Esophagus (tissue), 2 donors: ENCODE data around the gene RDH13. TPM values are rescaled to one million over a fixed set of nuclear protein-coding genes. Genes with fewer than 3 reads are reported as not detected.
"Not testable (repeated sequence)": the region's sequence is repeated elsewhere in the genome, so short reads cannot be mapped to it uniquely, and the experiment has no call there.

Experiments
- H3K27ac ChIP-seq, 2 donors: one replicate each; pipeline ENCODE4 v1.5.1; 2013; ENCODE audit warnings: low read depth in 2 of 2, mild to moderate bottlenecking in 2 of 2, inconsistent platforms in 1 of 2, low read length in 1 of 2, moderate library complexity in 1 of 2
- H3K27me3 ChIP-seq, 2 donors: one replicate each; pipeline ENCODE4 v1.6.1; 2013; ENCODE audit warnings: low read length in 2 of 2, control low read depth in 1 of 2, mild to moderate bottlenecking in 1 of 2; ENCODE audit not compliant: insufficient read depth in 2 of 2, control insufficient read depth in 1 of 2
- H3K36me3 ChIP-seq, 2 donors: one replicate each; pipeline ENCODE4 v1.6.1; 2013; ENCODE audit warnings: low read length in 1 of 2; ENCODE audit not compliant: control insufficient read depth in 2 of 2, insufficient read depth in 2 of 2
- H3K4me1 ChIP-seq, 2 donors: one replicate each; pipeline ENCODE4 v1.6.1; 2013; ENCODE audit warnings: low read length in 1 of 2; ENCODE audit not compliant: control insufficient read depth in 2 of 2, insufficient read depth in 2 of 2
- H3K4me3 ChIP-seq, 2 donors: one replicate each; pipeline ENCODE4 v1.5.1; 2013; ENCODE audit warnings: low read length in 2 of 2, mild to moderate bottlenecking in 2 of 2, low read depth in 1 of 2, moderate library complexity in 1 of 2
- H3K9me3 ChIP-seq, 2 donors: one replicate each; pipeline ENCODE4 v1.6.1; 2013; ENCODE audit warnings: mild to moderate bottlenecking in 2 of 2, low read depth in 1 of 2, low read length in 1 of 2, moderate library complexity in 1 of 2; ENCODE audit not compliant: control insufficient read depth in 2 of 2, insufficient read depth in 1 of 2
- WGBS, 2 donors: extraction: QIAGEN DNeasy Blood & Tissue Kit; methylation state at CpG; one replicate each; pipeline ENCODE4 v1.1.7; 2013; 5-methylcytosine and 5-hydroxymethylcytosine counted together
- polyA plus RNA-seq, 2 donors: library from polyadenylated mRNA; stranded (reverse); fragments of 200-250 nt; gene quantifications; one replicate each; pipeline ENCODE4 v1.2.3, GENCODE V29; 2013
- donor health status: healthy with polysubstance abuse.
- donor health status: Bipolar disorder and iron deficiency.

RDH13 gene
- polyA plus RNA-seq, 2 donors = 32.5 to 60.6 TPM

- 75 to 79% methylated on average over 7 of the region's 7 CpGs for WGBS, 2 donors
- not testable (repeated sequence) for H3K36me3 ChIP-seq, H3K4me1 ChIP-seq, H3K27me3 ChIP-seq, H3K4me3 ChIP-seq, H3K9me3 ChIP-seq, H3K27ac ChIP-seq
Measured at GRCh38 chr19:55010561-55010960, 52.4 kb downstream of the RDH13 start.

- not testable (repeated sequence) for H3K27me3 ChIP-seq, H3K4me3 ChIP-seq, H3K36me3 ChIP-seq, H3K4me1 ChIP-seq, H3K9me3 ChIP-seq, H3K27ac ChIP-seq
- WGBS, 2 donors = 78 to 85% methylated on average over 7 of the region's 7 CpGs
Measured at GRCh38 chr19:55008781-55009180, 54.2 kb downstream of the RDH13 start.

- not testable (repeated sequence) for H3K27ac ChIP-seq, H3K36me3 ChIP-seq, H3K4me1 ChIP-seq, H3K27me3 ChIP-seq, H3K9me3 ChIP-seq
- WGBS, 2 donors = 83 to 89% methylated on average over 4 to 5 of the region's 5 CpGs
- H3K4me3 ChIP-seq = peak overlapping the region in 1 of 2 donors; percentile 15
Measured at GRCh38 chr19:55008189-55008588, 54.8 kb downstream of the RDH13 start.

- peak overlapping the region in 1 of 2 donors; percentile 15 for H3K4me3 ChIP-seq
- not testable (repeated sequence) for H3K9me3 ChIP-seq, H3K4me1 ChIP-seq, H3K27ac ChIP-seq, H3K27me3 ChIP-seq, H3K36me3 ChIP-seq
- WGBS, 2 donors = 54 to 57% methylated on average over 3 of the region's 3 CpGs
Measured at GRCh38 chr19:55007537-55007936, 55.4 kb downstream of the RDH13 start.

GRCh38 chr19:55006795-55007194, 56.2 kb downstream of the RDH13 start:
- not testable (repeated sequence) for H3K27me3 ChIP-seq, H3K9me3 ChIP-seq, H3K4me1 ChIP-seq, H3K36me3 ChIP-seq, H3K27ac ChIP-seq
- H3K4me3 ChIP-seq = peak overlapping the region in 1 of 2 donors; percentile 58
- 66 to 78% methylated on average over 11 of the region's 11 CpGs for WGBS, 2 donors

- Histone ChIP-seq H3K27ac (peak overlapping the region in 1 of 2 donors; percentile 78), H3K36me3 (no peaks in the 10 kb centered on the region), H3K9me3 (no peaks in the 10 kb centered on the region), H3K27me3 (no peaks in the 10 kb centered on the region), H3K4me3 (peak overlapping the region in 1 of 2 donors; percentile 58), H3K4me1 (no peaks in the 10 kb centered on the region)
- WGBS, 2 donors = 59 to 69% methylated on average over 8 to 10 of the region's 10 CpGs
Measured at GRCh38 chr19:55005684-55006488, 57.1 kb downstream of the RDH13 start.

GRCh38 chr19:55000761-55001160, 62.2 kb downstream of the RDH13 start:
- H3K36me3 ChIP-seq = no peaks in the 10 kb centered on the region
- H3K9me3 ChIP-seq = no peaks in the 10 kb centered on the region
- no peak overlapping the region for H3K27ac ChIP-seq
- H3K4me3 ChIP-seq = no peak overlapping the region
- no peaks in the 10 kb centered on the region for H3K27me3 ChIP-seq
- no peaks in the 10 kb centered on the region for H3K4me1 ChIP-seq
- WGBS, 2 donors = 71 to 73% methylated on average over 5 of the region's 5 CpGs

- not testable (repeated sequence) for H3K9me3 ChIP-seq, H3K36me3 ChIP-seq, H3K4me1 ChIP-seq, H3K27me3 ChIP-seq, H3K4me3 ChIP-seq, H3K27ac ChIP-seq
- WGBS, 2 donors = 89% methylated on average over 20 to 23 of the region's 23 CpGs
Measured at GRCh38 chr19:54998751-54999239, 64.2 kb downstream of the RDH13 start.

GRCh38 chr19:54995561-54995960, 67.4 kb downstream of the RDH13 start:
- H3K27ac ChIP-seq = no peak overlapping the region
- no peaks in the 10 kb centered on the region for H3K36me3 ChIP-seq
- no peaks in the 10 kb centered on the region for H3K4me1 ChIP-seq
- H3K4me3 ChIP-seq = no peak overlapping the region
- no peaks in the 10 kb centered on the region for H3K27me3 ChIP-seq
- no peaks in the 10 kb centered on the region for H3K9me3 ChIP-seq
- WGBS, 2 donors = 73 to 78% methylated on average over 3 of the region's 3 CpGs
